ENCODE data around the gene PPOX.
A peak's percentile ranks its signal among the peaks of the same experiment; 100 is the strongest.

The PPOX gene

GRCh38 chr1:161175771-161176453 lies 9.7 kb downstream of the PPOX start:
- no peak for DNase-seq (ENCODE audit: low read depth in 2 of 2)

GRCh38 chr1:161176468-161177111 lies 10.4 kb downstream of the PPOX start:
- no peak for DNase-seq (ENCODE audit: low read depth in 2 of 2)

DNA sequence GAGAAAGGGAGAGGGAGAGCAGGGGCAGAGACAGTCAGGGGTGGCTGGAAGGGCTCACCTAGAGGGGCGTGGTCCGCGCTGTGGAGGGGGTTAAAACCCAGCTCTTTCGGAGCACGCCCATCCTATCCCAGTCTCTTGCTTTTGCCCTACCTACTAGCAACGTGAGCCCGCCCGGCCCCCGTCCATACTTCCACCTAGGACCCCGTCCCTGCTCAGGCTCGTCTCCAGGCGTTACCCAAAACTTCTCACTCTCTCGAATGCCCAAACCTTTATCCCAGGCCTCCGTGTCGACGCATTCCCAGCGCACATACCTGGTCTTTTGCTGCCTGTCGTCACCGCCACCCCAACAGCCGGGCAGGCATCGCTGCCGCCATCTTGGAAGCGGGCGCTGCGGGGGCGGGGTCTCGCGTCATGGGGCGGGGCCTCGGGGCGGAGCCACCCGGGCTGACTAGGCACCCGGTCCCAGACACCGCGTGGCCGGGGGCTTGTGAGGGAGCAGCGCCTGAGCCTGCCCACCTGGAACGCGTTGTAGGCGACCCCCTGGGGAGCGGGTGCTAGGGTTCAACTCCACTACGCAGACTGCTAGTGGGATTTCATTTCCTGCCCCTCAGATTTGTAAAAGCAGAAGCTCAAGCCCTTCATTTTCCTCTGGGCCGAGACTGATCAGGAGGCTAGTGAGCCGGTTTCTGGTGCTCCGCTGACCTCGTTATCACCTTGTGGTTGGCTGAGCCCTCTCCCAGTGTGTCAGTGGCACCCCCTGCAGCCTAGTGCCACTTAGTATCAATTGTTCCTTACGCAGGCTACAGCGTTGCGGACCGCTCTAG lies 11.1 kb downstream of the PPOX start, which contains the start of gene B4GALT3:
Gene B4GALT3 (minus strand): TSS at position 396 of the 824 bp plus-strand sequence. CDS start 1,447 bp downstream, outside the sequence.
- peak; percentile 87 to 90 for DNase-seq (ENCODE audit: low read depth in 2 of 2)

DNA sequence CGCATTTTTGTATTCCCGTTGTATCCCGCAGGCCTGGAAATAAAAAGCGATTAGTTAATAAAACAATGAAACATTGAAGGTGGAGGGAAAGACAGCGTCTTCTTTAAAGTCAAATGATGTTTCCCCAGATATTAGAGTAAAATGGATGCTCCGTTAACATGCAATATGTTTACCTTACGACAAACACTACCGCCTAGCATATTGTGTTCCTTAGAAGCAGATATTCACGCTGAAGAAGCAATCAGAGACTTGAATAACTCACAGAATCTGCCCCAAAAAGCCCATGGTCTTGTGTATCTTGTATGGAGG lies 11.7 kb downstream of the PPOX start:
- DNase-seq (ENCODE audit: low read depth in 2 of 2) = no peak

DNA sequence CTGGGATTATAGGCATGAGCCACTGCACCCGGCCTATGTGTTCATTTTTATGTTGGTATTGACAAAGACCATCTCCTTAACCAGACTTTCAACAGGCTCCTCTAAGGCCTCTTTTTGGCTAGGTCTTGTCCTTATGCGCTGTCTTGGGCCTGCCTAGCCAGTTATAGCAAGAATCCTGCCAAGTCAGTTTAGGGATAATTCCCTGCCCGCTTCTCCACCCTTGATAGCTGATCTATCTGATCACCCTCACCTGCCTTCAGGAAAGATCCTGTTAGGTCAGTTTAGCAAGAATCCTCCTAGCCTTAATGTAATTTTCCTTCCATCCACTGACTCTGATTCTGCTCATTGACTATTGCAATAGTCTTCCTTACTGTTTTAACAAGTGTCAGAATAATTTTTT lies 13.5 kb downstream of the PPOX start:
- DNase-seq (ENCODE audit: low read depth in 2 of 2) = no peak

DNA sequence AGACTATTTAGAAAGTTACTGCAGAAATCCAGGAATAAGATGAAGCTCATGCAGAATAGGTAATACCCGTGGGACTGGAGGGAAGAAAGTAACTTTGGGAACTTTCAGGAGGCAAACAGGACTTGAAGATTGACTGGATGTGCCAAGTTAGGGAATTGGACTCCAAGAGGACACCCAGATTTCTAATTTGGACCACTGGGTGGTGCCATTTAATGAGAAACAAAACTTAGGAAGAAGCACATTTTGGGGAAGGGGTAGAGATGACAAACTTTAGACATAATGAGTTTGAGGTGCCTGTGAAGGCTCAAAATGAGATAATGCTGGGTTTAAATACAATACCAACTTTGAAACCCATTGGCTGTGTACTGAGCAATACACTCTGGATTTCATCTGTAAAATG lies 14.4 kb downstream of the PPOX start:
- no peak for DNase-seq (ENCODE audit: low read depth in 2 of 2)

GRCh38 chr1:161182214-161182613 lies 16.0 kb downstream of the PPOX start:
- DNase-seq (ENCODE audit: low read depth in 2 of 2) = peak; percentile 19 to 48

DNA sequence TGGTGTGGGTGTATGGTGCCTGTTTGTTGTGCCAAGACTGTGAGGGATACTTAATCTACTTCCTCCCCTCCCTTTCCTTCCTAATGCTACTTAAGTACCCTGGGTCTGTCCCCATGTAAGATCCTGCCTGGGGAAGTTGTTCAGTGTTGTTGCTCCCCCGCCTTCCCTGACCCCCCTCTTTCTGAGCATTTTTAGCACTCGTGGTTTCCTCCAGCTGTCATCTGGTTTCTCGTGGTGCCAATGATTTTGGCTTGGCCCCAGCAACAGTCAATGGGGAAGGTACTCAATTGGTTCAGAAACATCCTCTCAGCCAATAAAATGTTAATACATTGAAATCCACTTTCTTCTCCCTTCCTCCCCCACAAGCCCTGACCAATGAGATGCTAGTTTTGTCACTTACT lies 19.1 kb downstream of the PPOX start:
- peak; percentile 35 to 59 for DNase-seq (ENCODE audit: low read depth in 2 of 2)

- DNase-seq (ENCODE audit: low read depth in 2 of 2) = no peak
Measured at GRCh38 chr1:161185732-161186311, 19.6 kb downstream of the PPOX start.

DNA sequence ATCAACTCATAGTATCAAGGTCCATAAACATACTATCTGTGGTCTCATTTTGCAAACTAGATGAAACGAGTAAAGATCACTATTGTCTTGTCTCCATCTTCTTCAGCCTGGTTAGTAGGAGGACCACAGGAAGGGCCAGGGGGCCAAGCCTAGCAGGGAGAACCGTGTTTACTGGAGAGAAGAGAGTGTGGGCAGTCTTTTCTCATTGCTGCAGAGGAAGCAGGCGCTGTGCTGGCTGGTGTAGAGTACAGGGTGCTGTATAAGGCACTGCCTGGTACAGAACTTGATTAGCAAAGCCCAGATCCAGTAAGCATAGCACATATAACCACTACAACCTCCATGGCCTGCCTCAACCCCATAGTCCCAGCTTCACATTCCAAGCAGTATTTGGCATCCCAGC lies 21.1 kb downstream of the PPOX start:
- DNase-seq (ENCODE audit: low read depth in 2 of 2) = no peak

DNA sequence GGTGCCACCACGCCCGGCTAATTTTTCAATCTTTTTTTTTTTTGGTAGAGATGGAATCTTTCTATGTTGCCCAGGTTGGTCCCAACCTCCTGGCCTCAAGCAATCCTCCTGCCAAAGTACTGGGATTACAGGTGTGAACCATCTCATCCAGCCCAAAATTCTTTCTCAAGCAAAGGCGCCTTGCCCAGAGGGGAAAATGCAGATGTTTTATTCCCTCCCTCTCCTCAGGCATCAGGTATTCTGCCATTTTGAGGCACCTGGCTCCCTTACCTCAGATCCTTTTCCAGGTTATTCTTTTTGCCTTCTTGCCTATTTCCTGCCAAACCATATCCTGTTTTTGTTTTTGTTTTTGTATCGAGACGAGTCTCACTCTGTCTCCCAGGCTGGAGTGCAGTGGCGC lies 22.2 kb downstream of the PPOX start:
- no peak for DNase-seq (ENCODE audit: low read depth in 2 of 2)

DNA sequence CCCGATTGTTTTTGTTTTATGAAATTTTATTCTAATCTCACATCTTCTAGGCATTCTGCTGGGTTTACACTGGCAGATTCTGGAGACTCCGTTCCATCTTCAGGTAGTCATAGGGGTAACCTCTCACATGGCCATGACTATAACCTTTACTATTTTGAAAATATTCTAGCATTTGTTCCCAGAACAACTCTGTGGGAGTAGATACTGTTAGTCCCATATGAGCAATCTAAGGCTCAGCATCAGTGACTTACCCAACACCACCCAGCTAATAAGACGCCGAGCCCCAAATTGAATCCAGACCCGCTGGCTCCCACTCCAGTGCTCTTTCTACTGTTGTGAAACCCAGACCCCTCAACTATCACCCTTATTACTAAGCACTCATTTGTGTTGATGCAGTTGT lies 22.8 kb downstream of the PPOX start:
- no peak for DNase-seq (ENCODE audit: low read depth in 2 of 2)

DNA sequence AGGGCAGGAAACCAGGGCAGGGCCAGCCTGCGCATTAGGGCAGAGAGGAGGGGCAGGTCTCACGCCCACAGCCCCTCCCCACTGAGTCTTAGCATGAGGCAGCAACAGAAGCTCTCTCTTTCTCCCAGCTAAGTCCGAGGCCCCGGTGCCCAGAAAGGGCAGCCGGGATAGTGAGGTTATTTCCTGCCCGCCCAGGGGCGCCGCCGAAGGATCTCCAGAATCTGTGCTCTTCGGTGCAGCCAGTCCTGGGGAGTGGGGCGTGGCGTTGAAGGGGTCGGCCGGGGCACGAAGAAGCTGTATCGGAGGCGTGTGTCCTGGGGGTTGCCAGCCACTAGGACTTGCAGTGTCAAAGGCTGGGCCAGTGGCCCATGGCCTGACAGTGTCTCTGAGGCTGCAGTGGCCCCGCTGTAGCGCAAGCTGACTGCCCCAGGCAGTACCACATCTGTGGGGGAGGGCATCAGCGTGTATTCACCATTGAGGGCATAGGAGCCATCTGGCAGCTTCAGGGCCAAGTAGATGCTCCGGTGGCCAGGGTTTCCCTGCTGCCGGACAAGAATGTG lies 24.8 kb downstream of the PPOX start:
- no peak for DNase-seq (ENCODE audit: low read depth in 2 of 2)

DNA sequence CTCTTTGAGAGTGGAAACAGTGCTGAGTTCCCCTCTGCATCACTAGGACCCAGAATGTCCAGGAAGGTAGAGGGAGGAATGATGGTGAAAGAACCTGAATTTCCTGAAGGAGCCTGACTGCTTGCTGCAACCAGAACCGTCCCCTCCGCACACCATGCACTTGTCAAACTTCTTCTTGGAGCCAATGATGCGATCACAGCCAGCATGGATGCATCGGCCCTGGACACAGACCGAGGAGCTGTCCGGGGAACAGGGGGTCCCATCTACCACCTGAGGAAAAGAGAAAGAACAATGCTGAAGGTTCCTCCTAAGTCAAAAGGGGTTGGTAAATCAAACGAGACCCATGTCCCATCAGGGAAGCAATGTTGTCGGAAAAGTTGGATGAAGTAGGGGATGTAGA lies 25.7 kb downstream of the PPOX start:
- no peak for DNase-seq (ENCODE audit: low read depth in 2 of 2)

GRCh38 chr1:161192476-161193465 lies 26.5 kb downstream of the PPOX start:
- DNase-seq (ENCODE audit: low read depth in 2 of 2) = peak in 1 of 2 donors; percentile 41

DNA sequence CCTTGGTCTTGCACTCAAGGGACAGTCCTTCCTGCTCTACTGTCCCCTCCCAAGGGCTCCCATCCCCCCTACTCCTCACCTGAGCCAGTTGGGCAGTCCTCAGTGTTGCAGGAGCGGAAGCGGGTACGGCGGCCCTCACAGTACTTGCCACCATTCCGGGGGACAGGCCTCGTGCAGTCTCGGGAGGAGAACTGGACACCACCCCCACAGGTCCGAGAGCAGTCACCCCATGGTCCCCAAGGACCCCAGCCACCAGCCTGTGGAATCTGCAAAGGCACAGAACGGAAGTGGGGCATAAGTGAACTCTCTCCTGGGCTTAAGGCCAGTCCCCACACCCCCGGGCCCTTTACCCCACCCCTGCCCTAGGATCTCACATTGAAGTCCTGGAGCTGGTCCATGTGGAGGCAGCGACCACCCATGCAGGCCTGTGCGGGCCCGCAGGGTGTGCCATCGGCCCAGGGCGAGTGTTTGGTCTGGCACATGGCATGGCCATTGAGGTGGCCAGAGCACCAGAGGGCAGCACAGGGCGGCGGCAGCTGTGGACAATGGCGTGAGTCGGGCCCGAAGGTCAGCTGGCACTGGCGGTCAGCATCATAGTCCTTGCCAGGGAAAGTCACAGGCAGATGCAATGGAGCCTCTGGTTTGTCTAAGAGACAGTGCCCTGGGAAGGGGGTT lies 27.5 kb downstream of the PPOX start:
- no peak for DNase-seq (ENCODE audit: low read depth in 2 of 2)

DNA sequence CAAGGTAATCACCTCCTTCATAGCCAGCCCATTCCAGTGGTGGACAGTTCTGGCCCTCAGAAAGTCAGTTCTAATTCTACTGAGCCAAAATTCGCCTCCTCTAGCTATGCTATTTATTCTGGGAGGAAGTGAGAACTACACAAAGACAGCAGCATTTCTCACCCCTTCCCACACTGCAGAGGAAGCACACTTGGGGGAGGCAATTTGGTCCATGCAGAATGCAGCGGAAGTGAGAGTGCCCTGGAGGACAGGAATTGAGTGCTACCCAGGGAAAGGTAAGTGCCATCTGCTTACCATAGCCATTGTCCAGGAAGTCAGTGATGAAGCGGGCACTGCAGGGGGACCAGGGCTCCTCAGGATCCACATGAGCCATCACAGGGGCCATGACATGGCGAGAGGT lies 28.9 kb downstream of the PPOX start:
- DNase-seq (ENCODE audit: low read depth in 2 of 2) = no peak

DNA sequence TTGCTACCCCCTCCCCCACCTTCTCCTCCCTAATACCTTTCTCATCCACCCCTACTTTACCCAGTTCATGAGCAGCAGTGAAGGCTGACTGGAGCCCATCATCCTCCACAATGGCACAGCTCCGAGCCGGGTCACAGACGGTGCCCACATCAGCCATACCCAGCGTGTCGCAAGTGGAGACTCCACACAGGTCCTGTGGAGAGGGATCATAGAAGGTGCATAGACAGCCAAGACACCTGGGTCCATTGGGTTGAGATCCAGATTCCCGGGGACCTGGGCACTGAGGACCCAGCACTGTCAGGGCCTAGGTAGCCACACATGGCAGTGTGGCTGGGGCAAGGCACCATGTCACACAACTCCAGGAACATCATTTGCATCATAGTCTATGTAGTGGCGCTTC lies 29.9 kb downstream of the PPOX start:
- no peak for DNase-seq (ENCODE audit: low read depth in 2 of 2)

DNA sequence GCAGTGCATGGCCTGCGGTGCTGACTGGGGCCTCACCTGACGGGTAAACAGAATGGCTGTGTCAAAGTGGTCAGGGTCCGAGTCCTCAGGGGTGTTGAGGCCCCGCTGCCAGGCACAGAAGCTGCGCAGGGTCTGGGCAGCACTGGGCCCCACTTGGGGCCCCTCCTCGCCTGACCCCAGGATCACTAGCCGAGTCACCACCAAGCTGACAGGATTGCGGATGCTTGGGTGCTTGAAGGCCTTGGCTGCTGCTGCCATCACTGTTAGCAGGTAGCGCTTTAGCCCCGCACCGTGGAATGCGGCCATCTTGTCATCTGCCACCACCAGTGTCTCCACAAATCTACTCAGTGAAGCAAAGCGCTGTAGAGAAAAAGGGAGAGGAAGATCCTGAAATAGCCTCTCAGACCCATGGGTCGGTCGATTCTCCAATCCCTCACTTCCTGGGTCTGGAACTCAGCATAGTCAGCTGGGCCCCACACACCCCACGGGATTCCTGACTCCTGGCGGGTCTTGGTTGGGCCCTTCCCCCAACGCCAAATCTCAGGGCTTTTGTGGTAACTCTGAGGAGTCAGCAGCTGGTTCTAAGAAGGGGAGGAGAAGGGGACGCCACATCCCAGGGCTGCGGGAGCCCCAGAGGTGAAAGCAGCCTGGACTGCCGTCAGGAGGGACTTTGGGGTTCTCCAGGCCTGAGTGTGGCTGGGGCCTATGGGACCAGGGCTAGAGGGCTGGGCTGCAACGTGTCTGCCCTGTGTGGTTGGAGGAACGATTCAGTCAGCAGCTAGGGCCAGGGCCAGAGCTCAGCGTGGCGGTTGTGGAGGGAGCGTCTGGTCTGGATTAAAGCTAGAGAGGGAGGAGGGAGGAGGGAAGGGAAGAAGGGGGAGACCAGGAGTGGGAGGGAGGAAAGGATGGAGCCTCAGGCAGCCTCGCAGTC lies 30.6 kb downstream of the PPOX start:
- DNase-seq (ENCODE audit: low read depth in 2 of 2) = no peak

Measured in stimulated activated CD8-positive, alpha-beta memory T cell treated with anti-CD3 and anti-CD28 coated beads, Interleukin-15, amount 100 ng/mL, for 4 hours (primary cell).